Prostate gland (tissue), 2 donors: ENCODE data around the gene USP9X.

Experiments
- CTCF ChIP-seq, 4 experiments: fragments of 200-600 bp in 2 of 4; fragments of 450-650 bp in 2 of 4; sonication (generic) in 2 of 4; IDR thresholded peaks; 1 replicate in 3 of 4; 2 replicates in 1 of 4; pipeline ENCODE4 v1.5.1; 2016 to 2019; ENCODE audit warnings: antibody characterized with exemption in 4 of 4, mild to moderate bottlenecking in 2 of 4, moderate library complexity in 2 of 4
- POLR2A ChIP-seq: fragments of 450-650 bp; IDR thresholded peaks from one replicate; pipeline ENCODE4 v1.6.1; 2016; ENCODE audit warnings: antibody characterized with exemption, mild to moderate bottlenecking

- no peak for TF ChIP-seq POLR2A
- no peak for TF ChIP-seq CTCF (IDR thresholded peaks at IDR 0.05)
Observed at GRCh38 chrX:41050359-41050758, 34.9 kb upstream of the USP9X start.
